GM23338 (cell line): Measurements from ENCODE around the gene SNX9. TPM values are rescaled to one million over a fixed set of nuclear protein-coding genes. Genes with fewer than 3 reads are reported as not detected.

Experiments
- EZH2 ChIP-seq: fragments of 200-600 bp; sonication (generic); IDR thresholded peaks from one replicate; pipeline ENCODE4 v1.8.0; 2017; ENCODE audit warnings: antibody characterized with exemption, mild to moderate bottlenecking, low read depth; ENCODE audit not compliant: unreplicated experiment
- JUNB ChIP-seq: IDR thresholded peaks from one replicate; pipeline ENCODE4 v1.6.1; 2016; ENCODE audit warnings: antibody characterized with exemption; ENCODE audit not compliant: unreplicated experiment
- POLR2AphosphoS5 ChIP-seq: IDR thresholded peaks from 2 replicates; pipeline ENCODE4 v1.6.1; 2016; ENCODE audit warnings: antibody characterized with exemption, low read depth
- STAT1 ChIP-seq: IDR thresholded peaks from one replicate; pipeline ENCODE4 v1.6.1; 2016; ENCODE audit warnings: antibody characterized with exemption; ENCODE audit not compliant: unreplicated experiment
- ZNF114 ChIP-seq: fragments of 250-450 bp; sonication (Bioruptor Pico); IDR thresholded peaks from 2 replicates; pipeline ENCODE4 v1.5.0; 2020; ENCODE audit warnings: mild to moderate bottlenecking, moderate library complexity
- ZNF331 ChIP-seq: fragments of 250-450 bp; sonication (Bioruptor Pico); IDR thresholded peaks from 2 replicates; pipeline ENCODE4 v1.5.0; 2020; ENCODE audit warnings: low read depth, mild to moderate bottlenecking, moderate library complexity
- polyA plus RNA-seq: library from polyadenylated mRNA; unstranded; fragments of >200 nt; fragmentation: Nextera tagmentation; extraction: Ambion mirVana; gene quantifications from 2 replicates; pipeline ENCODE4 v1.2.1, GENCODE V29; 2016
- total RNA-seq: library from RNA; depleted of rRNA; stranded (reverse); fragments of >200 nt; shearing (Covaris generic); gene quantifications from 2 replicates; pipeline ENCODE4 v1.2.3, GENCODE V29; 2014
- TF ChIP-seq, protein P1 (sequence below): fragments of 250-450 bp; sonication (Bioruptor Pico); IDR thresholded peaks from 2 replicates; pipeline ENCODE4 v1.5.0; 2020; ENCODE audit warnings: mild to moderate bottlenecking, moderate library complexity
- TF ChIP-seq, protein P2 (sequence below): IDR thresholded peaks from 2 replicates; pipeline ENCODE4 v1.6.1; 2016; ENCODE audit warnings: antibody characterized with exemption
- TF ChIP-seq, protein P3 (sequence below), 2 experiments: fragments of 200-600 bp in 1 of 2; sonication (generic) in 1 of 2; conservative IDR thresholded peaks; 2 replicates each; pipeline versions ENCODE4 v1.5.1 to v1.6.1; 2016 to 2017; ENCODE audit warnings: antibody characterized with exemption in 2 of 2, low read depth in 2 of 2, mild to moderate bottlenecking in 2 of 2, moderate library complexity in 1 of 2

SNX9 gene
- total and polyA plus RNA-seq, 2 experiments from 2014 or later = 18.4 to 23.3 TPM

DNA sequence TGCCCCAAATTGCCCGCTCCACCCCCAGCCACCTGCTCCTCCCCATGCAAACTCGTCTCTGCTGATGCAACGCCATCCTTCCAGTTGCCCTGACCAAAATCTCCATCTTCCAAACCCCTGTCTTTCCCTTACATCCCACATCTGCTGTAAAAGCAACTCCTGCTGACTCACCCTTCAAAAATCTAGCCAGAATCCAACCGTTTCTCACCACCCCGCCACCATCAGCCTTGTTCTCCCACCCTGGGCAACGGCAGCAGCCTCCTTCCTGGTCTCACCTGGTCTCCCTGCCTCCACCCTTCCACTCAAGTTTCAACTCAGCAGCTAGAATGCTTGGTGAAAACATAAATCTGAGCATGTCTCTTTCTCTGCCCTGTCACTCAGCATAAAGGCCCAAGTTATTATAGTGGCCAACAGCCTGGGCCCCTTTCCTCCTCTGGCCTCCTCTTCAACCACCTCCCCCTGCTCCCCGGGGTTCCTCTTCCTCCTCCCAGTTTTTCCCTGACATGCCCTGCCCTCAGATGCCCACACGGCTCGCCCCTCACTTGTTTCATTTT lies 151.4 kb downstream of the SNX9 start (continued):
- TF ChIP-seq, protein P1, sequence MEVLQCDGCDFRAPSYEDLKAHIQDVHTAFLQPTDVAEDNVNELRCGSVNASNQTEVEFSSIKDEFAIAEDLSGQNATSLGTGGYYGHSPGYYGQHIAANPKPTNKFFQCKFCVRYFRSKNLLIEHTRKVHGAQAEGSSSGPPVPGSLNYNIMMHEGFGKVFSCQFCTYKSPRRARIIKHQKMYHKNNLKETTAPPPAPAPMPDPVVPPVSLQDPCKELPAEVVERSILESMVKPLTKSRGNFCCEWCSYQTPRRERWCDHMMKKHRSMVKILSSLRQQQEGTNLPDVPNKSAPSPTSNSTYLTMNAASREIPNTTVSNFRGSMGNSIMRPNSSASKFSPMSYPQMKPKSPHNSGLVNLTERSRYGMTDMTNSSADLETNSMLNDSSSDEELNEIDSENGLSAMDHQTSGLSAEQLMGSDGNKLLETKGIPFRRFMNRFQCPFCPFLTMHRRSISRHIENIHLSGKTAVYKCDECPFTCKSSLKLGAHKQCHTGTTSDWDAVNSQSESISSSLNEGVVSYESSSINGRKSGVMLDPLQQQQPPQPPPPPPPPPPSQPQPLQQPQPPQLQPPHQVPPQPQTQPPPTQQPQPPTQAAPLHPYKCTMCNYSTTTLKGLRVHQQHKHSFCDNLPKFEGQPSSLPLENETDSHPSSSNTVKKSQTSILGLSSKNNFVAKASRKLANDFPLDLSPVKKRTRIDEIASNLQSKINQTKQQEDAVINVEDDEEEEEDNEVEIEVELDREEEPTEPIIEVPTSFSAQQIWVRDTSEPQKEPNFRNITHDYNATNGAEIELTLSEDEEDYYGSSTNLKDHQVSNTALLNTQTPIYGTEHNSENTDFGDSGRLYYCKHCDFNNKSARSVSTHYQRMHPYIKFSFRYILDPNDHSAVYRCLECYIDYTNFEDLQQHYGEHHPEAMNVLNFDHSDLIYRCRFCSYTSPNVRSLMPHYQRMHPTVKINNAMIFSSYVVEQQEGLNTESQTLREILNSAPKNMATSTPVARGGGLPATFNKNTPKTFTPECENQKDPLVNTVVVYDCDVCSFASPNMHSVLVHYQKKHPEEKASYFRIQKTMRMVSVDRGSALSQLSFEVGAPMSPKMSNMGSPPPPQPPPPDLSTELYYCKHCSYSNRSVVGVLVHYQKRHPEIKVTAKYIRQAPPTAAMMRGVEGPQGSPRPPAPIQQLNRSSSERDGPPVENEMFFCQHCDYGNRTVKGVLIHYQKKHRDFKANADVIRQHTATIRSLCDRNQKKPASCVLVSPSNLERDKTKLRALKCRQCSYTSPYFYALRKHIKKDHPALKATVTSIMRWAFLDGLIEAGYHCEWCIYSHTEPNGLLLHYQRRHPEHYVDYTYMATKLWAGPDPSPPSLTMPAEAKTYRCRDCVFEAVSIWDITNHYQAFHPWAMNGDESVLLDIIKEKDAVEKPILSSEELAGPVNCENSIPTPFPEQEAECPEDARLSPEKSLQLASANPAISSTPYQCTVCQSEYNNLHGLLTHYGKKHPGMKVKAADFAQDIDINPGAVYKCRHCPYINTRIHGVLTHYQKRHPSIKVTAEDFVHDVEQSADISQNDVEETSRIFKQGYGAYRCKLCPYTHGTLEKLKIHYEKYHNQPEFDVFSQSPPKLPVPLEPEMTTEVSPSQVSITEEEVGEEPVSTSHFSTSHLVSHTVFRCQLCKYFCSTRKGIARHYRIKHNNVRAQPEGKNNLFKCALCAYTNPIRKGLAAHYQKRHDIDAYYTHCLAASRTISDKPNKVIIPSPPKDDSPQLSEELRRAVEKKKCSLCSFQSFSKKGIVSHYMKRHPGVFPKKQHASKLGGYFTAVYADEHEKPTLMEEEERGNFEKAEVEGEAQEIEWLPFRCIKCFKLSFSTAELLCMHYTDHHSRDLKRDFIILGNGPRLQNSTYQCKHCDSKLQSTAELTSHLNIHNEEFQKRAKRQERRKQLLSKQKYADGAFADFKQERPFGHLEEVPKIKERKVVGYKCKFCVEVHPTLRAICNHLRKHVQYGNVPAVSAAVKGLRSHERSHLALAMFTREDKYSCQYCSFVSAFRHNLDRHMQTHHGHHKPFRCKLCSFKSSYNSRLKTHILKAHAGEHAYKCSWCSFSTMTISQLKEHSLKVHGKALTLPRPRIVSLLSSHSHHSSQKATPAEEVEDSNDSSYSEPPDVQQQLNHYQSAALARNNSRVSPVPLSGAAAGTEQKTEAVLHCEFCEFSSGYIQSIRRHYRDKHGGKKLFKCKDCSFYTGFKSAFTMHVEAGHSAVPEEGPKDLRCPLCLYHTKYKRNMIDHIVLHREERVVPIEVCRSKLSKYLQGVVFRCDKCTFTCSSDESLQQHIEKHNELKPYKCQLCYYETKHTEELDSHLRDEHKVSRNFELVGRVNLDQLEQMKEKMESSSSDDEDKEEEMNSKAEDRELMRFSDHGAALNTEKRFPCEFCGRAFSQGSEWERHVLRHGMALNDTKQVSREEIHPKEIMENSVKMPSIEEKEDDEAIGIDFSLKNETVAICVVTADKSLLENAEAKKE (CRISPR knock-in tag) = no peak
- no peak for TF ChIP-seq JUNB
- TF ChIP-seq, protein P2, sequence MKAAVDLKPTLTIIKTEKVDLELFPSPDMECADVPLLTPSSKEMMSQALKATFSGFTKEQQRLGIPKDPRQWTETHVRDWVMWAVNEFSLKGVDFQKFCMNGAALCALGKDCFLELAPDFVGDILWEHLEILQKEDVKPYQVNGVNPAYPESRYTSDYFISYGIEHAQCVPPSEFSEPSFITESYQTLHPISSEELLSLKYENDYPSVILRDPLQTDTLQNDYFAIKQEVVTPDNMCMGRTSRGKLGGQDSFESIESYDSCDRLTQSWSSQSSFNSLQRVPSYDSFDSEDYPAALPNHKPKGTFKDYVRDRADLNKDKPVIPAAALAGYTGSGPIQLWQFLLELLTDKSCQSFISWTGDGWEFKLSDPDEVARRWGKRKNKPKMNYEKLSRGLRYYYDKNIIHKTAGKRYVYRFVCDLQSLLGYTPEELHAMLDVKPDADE = no peak
- TF ChIP-seq ZNF331 (CRISPR knock-in tag) = no peak
- no peak for TF ChIP-seq EZH2
- TF ChIP-seq ZNF114 = no peak
- TF ChIP-seq, protein P3, sequence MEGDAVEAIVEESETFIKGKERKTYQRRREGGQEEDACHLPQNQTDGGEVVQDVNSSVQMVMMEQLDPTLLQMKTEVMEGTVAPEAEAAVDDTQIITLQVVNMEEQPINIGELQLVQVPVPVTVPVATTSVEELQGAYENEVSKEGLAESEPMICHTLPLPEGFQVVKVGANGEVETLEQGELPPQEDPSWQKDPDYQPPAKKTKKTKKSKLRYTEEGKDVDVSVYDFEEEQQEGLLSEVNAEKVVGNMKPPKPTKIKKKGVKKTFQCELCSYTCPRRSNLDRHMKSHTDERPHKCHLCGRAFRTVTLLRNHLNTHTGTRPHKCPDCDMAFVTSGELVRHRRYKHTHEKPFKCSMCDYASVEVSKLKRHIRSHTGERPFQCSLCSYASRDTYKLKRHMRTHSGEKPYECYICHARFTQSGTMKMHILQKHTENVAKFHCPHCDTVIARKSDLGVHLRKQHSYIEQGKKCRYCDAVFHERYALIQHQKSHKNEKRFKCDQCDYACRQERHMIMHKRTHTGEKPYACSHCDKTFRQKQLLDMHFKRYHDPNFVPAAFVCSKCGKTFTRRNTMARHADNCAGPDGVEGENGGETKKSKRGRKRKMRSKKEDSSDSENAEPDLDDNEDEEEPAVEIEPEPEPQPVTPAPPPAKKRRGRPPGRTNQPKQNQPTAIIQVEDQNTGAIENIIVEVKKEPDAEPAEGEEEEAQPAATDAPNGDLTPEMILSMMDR (conservative IDR thresholded peaks at IDR 0.05; ENCODE audit: low read depth in 2 of 2) = no peak
- no peak for TF ChIP-seq POLR2AphosphoS5
- TF ChIP-seq STAT1 = no peak
